HepG2 (cell line): Measurements from ENCODE around the gene MSRB2.

Source experiments
- EP300 ChIP-seq, 3 experiments: sonication (generic) in 1 of 3; formaldehyde crosslinking in 1 of 3; IDR thresholded peaks; 2 replicates each; pipeline versions ENCODE4 v1.5.1 to v1.6.1; 2011 to 2020; ENCODE audit warnings: low read depth in 2 of 3, low read length in 2 of 3, borderline replicate concordance in 1 of 3, improper control_type of control experiment in 1 of 3, mild to moderate bottlenecking in 1 of 3, missing genetic modification reagents in 1 of 3, moderate library complexity in 1 of 3
- ETV6 ChIP-seq: sonication (generic); formaldehyde crosslinking; conservative IDR thresholded peaks from 2 replicates; pipeline ENCODE4 v1.4.0; 2020; ENCODE audit warnings: missing genetic modification reagents
- USF2 ChIP-seq, 2 experiments: sonication (generic) in 1 of 2; formaldehyde crosslinking in 1 of 2; IDR thresholded peaks; 2 replicates each; pipeline versions ENCODE4 v1.5.1 to v1.6.1; 2011 to 2020; ENCODE audit warnings: borderline replicate concordance in 1 of 2, low read depth in 1 of 2, low read length in 1 of 2, mild to moderate bottlenecking in 1 of 2, missing genetic modification reagents in 1 of 2, moderate library complexity in 1 of 2
- ZMYM4 ChIP-seq: sonication (generic); formaldehyde crosslinking; IDR thresholded peaks from 2 replicates; pipeline ENCODE4 v1.8.1; 2023; ENCODE audit warnings: mild to moderate bottlenecking, missing genetic modification reagents
- ZNF780A ChIP-seq: sonication (generic); formaldehyde crosslinking; IDR thresholded peaks from 2 replicates; pipeline ENCODE4 v1.8.0; 2022; ENCODE audit warnings: mild to moderate bottlenecking, missing genetic modification reagents, moderate library complexity
- ZSCAN20 ChIP-seq: sonication (generic); formaldehyde crosslinking; IDR thresholded peaks from 2 replicates; pipeline ENCODE4 v1.4.0; 2020; ENCODE audit warnings: missing genetic modification reagents, mild to moderate bottlenecking, borderline replicate concordance

GRCh38 chr10:23151071-23151470 lies 55.7 kb downstream of the MSRB2 start:
- no peak for TF ChIP-seq ETV6 (CRISPR knock-in tag)
- TF ChIP-seq USF2 (IDR thresholded peaks at IDR 0.05; ENCODE audit: low read depth, low read length) = no peak
- TF ChIP-seq USF2 (CRISPR knock-in tag; IDR thresholded peaks at IDR 0.05; ENCODE audit: borderline replicate concordance) = no peak
- no peak for TF ChIP-seq EP300 (IDR thresholded peaks at IDR 0.05; ENCODE audit: low read depth in 2 of 2, low read length in 2 of 2)
- TF ChIP-seq EP300 (CRISPR knock-in tag; IDR thresholded peaks at IDR 0.05; ENCODE audit: borderline replicate concordance) = no peak
- TF ChIP-seq ZSCAN20 (CRISPR knock-in tag) = no peak
- no peak for TF ChIP-seq ZMYM4
- no peak for TF ChIP-seq ZNF780A (CRISPR knock-in tag)
